A549 (cell line): ENCODE data around the gene MRPS31.

Source experiments
- CTCF ChIP-seq: fragments of >200 bp; sonication (Bioruptor Twin); formaldehyde crosslinking; IDR thresholded peaks from 3 replicates; pipeline ENCODE4 v1.5.1; 2016
- EHF ChIP-seq: fragments of 250-450 bp; sonication (Bioruptor Pico); IDR thresholded peaks from 2 replicates; pipeline ENCODE4 v1.5.0; 2020; ENCODE audit warnings: mild to moderate bottlenecking
- JUNB ChIP-seq: fragments of >200 bp; sonication (Bioruptor Twin); formaldehyde crosslinking; IDR thresholded peaks from 2 replicates; pipeline ENCODE4 v1.6.1; 2016
- MAZ ChIP-seq: fragments of 150-350 bp; IDR thresholded peaks from 2 replicates; pipeline ENCODE4 v1.6.1; 2014; ENCODE audit warnings: antibody characterized with exemption, low read depth, low read length, borderline replicate concordance
- PHF8 ChIP-seq: fragments of 200-600 bp; sonication (generic); IDR thresholded peaks from 2 replicates; pipeline ENCODE4 v1.6.1; 2016; ENCODE audit warnings: low read depth, mild to moderate bottlenecking, antibody characterized with exemption, moderate library complexity, borderline replicate concordance
- POLR2A ChIP-seq: IDR thresholded peaks from 2 replicates; pipeline ENCODE4 v1.6.1; 2012; ENCODE audit warnings: mild to moderate bottlenecking, low read length
- ZC3H11A ChIP-seq: fragments of 450-650 bp; IDR thresholded peaks from 2 replicates; pipeline ENCODE4 v1.6.1; 2014; ENCODE audit warnings: antibody characterized with exemption, mild to moderate bottlenecking
- ZFP36 ChIP-seq: fragments of 450-650 bp; IDR thresholded peaks from 2 replicates; pipeline ENCODE4 v1.6.1; 2014; ENCODE audit warnings: borderline replicate concordance; ENCODE audit not compliant: partially characterized antibody
- TF ChIP-seq, protein P1 (sequence below): fragments of >200 bp; sonication (Bioruptor Twin); formaldehyde crosslinking; IDR thresholded peaks from 2 replicates; pipeline ENCODE4 v1.6.1; 2016

- TF ChIP-seq ZFP36: no peak
- TF ChIP-seq CTCF: no peak
- TF ChIP-seq PHF8: no peak
- no peak for TF ChIP-seq JUNB
- no peak for TF ChIP-seq ZC3H11A
- no peak for TF ChIP-seq MAZ
- no peak for TF ChIP-seq POLR2A
- no peak for TF ChIP-seq EHF (CRISPR knock-in tag)
- TF ChIP-seq, protein P1, sequence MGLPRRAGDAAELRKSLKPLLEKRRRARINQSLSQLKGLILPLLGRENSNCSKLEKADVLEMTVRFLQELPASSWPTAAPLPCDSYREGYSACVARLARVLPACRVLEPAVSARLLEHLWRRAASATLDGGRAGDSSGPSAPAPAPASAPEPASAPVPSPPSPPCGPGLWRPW: no peak
Measured at GRCh38 chr13:40764587-40765403, 6.2 kb downstream of the MRPS31 start.
